ENCODE results near the gene KIFBP. TPM values are rescaled to one million over a fixed set of nuclear protein-coding genes. Genes with fewer than 3 reads are reported as not detected.
A peak's percentile ranks its signal among the peaks of the same experiment; 100 is the strongest.

The KIFBP gene
- total and polyA plus RNA-seq, 9 of the 15 experiments (the other 6 are each of a cell fraction or from before 2014, with no cell fraction given): 5.6 to 23.2 (median 14.8) TPM

DNA sequence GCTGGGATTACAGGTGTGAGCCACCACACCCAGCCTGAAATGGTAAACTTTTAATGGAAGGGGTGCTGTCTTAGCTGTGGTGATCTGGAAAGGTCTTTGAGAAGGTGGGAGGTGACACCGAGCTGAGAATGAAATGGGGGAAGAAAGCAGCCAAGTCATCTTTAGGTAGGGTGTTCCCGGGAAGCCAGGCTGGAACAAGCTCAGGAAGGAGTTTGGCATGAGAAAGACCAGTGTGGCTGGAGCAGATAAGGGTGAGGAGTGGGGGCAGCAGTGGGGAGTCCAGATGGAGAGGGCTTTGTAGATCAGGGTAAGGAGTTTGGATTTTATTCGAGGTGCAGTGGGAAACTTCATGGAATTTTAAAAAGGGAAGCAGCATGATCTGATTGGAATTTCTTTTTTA, 30.0 kb downstream of the KIFBP start (continued):
- TF ChIP-seq SETDB1 (IDR thresholded peaks at IDR 0.05; ENCODE audit: low read length): no peak
- no peak for TF ChIP-seq PRPF4 (IDR thresholded peaks at IDR 0.05; ENCODE audit: insufficient read depth, low read depth, low read length, poor library complexity, severe bottlenecking)
- TF ChIP-seq ZMIZ1 (IDR thresholded peaks at IDR 0.05; ENCODE audit: low read depth in 2 of 2, low read length in 2 of 2): 0 out of 4 replicates have a peak, but pooled peaks of 1 of the 2 experiments have one; percentile 46
- TF ChIP-seq ZNF655 (CRISPR knock-in tag; IDR thresholded peaks at IDR 0.05): no peak
- TF ChIP-seq MEF2D (tag; conservative IDR thresholded peaks at IDR 0.05; ENCODE audit: low read depth): no peak
- no peak for TF ChIP-seq ZNF445 (CRISPR knock-in tag; IDR thresholded peaks at IDR 0.05; ENCODE audit: low read depth)
- TF ChIP-seq, protein P1, sequence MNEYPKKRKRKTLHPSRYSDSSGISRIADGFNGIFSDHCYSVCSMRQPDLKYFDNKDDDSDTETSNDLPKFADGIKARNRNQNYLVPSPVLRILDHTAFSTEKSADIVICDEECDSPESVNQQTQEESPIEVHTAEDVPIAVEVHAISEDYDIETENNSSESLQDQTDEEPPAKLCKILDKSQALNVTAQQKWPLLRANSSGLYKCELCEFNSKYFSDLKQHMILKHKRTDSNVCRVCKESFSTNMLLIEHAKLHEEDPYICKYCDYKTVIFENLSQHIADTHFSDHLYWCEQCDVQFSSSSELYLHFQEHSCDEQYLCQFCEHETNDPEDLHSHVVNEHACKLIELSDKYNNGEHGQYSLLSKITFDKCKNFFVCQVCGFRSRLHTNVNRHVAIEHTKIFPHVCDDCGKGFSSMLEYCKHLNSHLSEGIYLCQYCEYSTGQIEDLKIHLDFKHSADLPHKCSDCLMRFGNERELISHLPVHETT (CRISPR knock-in tag; conservative IDR thresholded peaks at IDR 0.05 in 1 of 2, IDR thresholded peaks at IDR 0.05 in 1 of 2): no peak
- TF ChIP-seq MXD1 (CRISPR knock-in tag; IDR thresholded peaks at IDR 0.05; ENCODE audit: borderline replicate concordance, poor library complexity, severe bottlenecking): no peak
- TF ChIP-seq TRIM25 (IDR thresholded peaks at IDR 0.05; ENCODE audit: borderline replicate concordance): no peak
- TF ChIP-seq ZNF217 (CRISPR knock-in tag; IDR thresholded peaks at IDR 0.05): no peak
- TF ChIP-seq ZNF76 (CRISPR knock-in tag; IDR thresholded peaks at IDR 0.05; ENCODE audit: borderline replicate concordance): no peak
- peak; percentile 77 for TF ChIP-seq NCOR1 (IDR thresholded peaks at IDR 0.05)
- TF ChIP-seq KHSRP (IDR thresholded peaks at IDR 0.05): no peak; the same call in 1 of the 2 replicates
- no peak for TF ChIP-seq ILF3 (IDR thresholded peaks at IDR 0.05; ENCODE audit: borderline replicate concordance)
- TF ChIP-seq BHLHE40 (IDR thresholded peaks at IDR 0.05; ENCODE audit: low read length): no peak
- peak; percentile 61; the same call in 1 of the 2 replicates for TF ChIP-seq NBN (IDR thresholded peaks at IDR 0.05; ENCODE audit: low read depth)
- TF ChIP-seq TARDBP (IDR thresholded peaks at IDR 0.05): no peak
- TF ChIP-seq ZNF165 (CRISPR knock-in tag; IDR thresholded peaks at IDR 0.05; ENCODE audit: borderline replicate concordance): no peak
- no peak for TF ChIP-seq KLF10 (CRISPR knock-in tag; IDR thresholded peaks at IDR 0.05)

Measured in K562 (cell line).